ENCODE measurements around the gene SH3BGR.

Gene SH3BGR

GRCh38 chr21:39555911-39556590 lies 104.3 kb downstream of the SH3BGR start:
- DNase-seq, result no peak

GRCh38 chr21:39559511-39559910 lies 107.7 kb downstream of the SH3BGR start:
- DNase-seq, result no peak

- no peak for DNase-seq
Measured at GRCh38 chr21:39561140-39561539, 109.4 kb downstream of the SH3BGR start.

GRCh38 chr21:39562791-39563770 lies 111.3 kb downstream of the SH3BGR start:
- peak; percentile 90 for DNase-seq

- DNase-seq, result no peak
Measured at GRCh38 chr21:39564200-39564599, 112.4 kb downstream of the SH3BGR start.

All from NCI-H82 (cell line).